Adrenal gland (tissue), 12 donors: Measurements from ENCODE around the gene IFITM5. TPM values are rescaled to one million over a fixed set of nuclear protein-coding genes. Genes with fewer than 3 reads are reported as not detected.

Experiments used
- DNase-seq, 7 donors: peaks; one replicate each; pipeline ENCODE4 v3.0.0-alpha.2; 2019 to 2020
- H3K27ac ChIP-seq, 5 donors: fragments of 200-600 bp; sonication (generic) in 4 of 5; 1 replicate in 3 of 5; 2 replicates in 2 of 5; pipeline versions ENCODE4 v1.5.1 to v1.8.0; 2016 to 2020; ENCODE audit warnings: mild to moderate bottlenecking in 1 of 5
- H3K27me3 ChIP-seq: fragments of 200-600 bp; 2 replicates; pipeline ENCODE4 v1.8.0; 2021
- H3K36me3 ChIP-seq, 2 donors: fragments of 200-600 bp; replicated peaks in 1 of 2; 1 replicate in 1 of 2; 2 replicates in 1 of 2; pipeline versions ENCODE4 v1.5.1 to v1.8.0; 2018 to 2022
- H3K4me1 ChIP-seq, 2 donors: fragments of 200-600 bp; replicated peaks in 1 of 2; 1 replicate in 1 of 2; 2 replicates in 1 of 2; pipeline versions ENCODE4 v1.5.1 to v1.8.0; 2018 to 2021
- H3K4me3 ChIP-seq, 4 donors: fragments of 200-600 bp; sonication (generic) in 3 of 4; one replicate each; pipeline ENCODE4 v1.5.1; 2016 to 2018
- H3K9me3 ChIP-seq, 3 donors: fragments of 200-600 bp; sonication (generic) in 1 of 3; replicated peaks in 1 of 3; 1 replicate in 2 of 3; 2 replicates in 1 of 3; pipeline versions ENCODE4 v1.5.1 to v1.8.0; 2016 to 2021
- POLR2A ChIP-seq, 2 donors: fragments of 450-650 bp; IDR thresholded peaks; one replicate each; pipeline ENCODE4 v1.6.1; 2017; ENCODE audit warnings: antibody characterized with exemption in 2 of 2, mild to moderate bottlenecking in 2 of 2, moderate library complexity in 1 of 2
- WGBS, 4 donors: extraction: QIAGEN DNeasy Blood & Tissue Kit in 2 of 4; methylation state at CpG; one replicate each; pipeline versions ENCODE4 v1.1.5 to v1.1.7; 2013 to 2017; 5-methylcytosine and 5-hydroxymethylcytosine counted together
- intact Hi-C, 2 donors: fragments of 100-400 bp; cut with DNase I; formaldehyde crosslinking; loops; one replicate each; pipeline versions ENCODE4 v1.14.1 to v1.15.0; 2022 to 2023
- polyA plus RNA-seq, 3 donors: library from polyadenylated mRNA; stranded (reverse); fragments of 200-250 nt in 2 of 3; fragments of 350-450 nt in 1 of 3; fragmentation: Illumina TruSeq in 1 of 3; extraction: RNeasy Lipid Tissue Mini Kit (QIAGEN cat#74804) in 1 of 3; gene quantifications; one replicate each; pipeline ENCODE4 v1.2.3, GENCODE V29; 2013 to 2014
- total RNA-seq, 9 donors: library from RNA; depleted of rRNA in 4 of 9; stranded (reverse); fragments of >200 nt in 4 of 9; fragments of 120-200 nt in 1 of 9; fragmentation: NEBNext Ultra II Directional in 1 of 9; extraction: Animal tissue kit (Norgen Biotek cat#: 25700) in 1 of 9; gene quantifications; one replicate each; pipeline versions ENCODE4 v1.1.0 to v1.2.4, GENCODE V29; 2013 to 2023
- TF ChIP-seq, protein P1 (sequence below), 6 experiments: fragments of 450-650 bp in 4 of 6; fragments of 200-600 bp in 2 of 6; sonication (generic) in 1 of 6; IDR thresholded peaks; 1 replicate in 5 of 6; 2 replicates in 1 of 6; pipeline versions ENCODE4 v1.5.1 to v1.8.0; 2016 to 2021; ENCODE audit warnings: antibody characterized with exemption in 6 of 6, mild to moderate bottlenecking in 2 of 6, moderate library complexity in 1 of 6
- donor health status: healthy with polysubstance abuse.
- donor health status: Bipolar disorder and iron deficiency.
- donor health status: DM: yes; HTN: yes; CAD: no.
- donor health status: DM: no; HTN: no; CAD: no.
- donor health status: DM: no; HTN: no; CAD: no.
- donor health status: DM: yes; HTN: yes; CAD: no.

Gene IFITM5
- total and polyA plus RNA-seq, 12 donors = not detected

DNA sequence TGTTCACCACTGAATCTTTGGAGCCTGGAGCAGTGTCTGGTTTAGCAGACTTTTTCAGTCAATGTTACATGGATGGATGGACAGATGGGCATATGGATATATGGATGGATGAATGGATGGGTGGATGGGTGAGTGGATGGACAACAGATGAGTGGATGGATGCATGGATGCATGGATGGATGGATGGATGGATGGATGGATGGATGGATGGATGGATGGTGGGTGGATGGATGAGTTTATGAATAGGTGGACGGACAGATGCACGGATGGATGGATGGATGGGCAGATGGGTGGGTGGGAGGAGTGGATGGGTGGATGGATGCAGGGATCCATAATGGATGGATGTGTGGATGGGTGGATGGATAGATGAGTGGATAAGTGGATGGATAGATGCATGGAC is 43.5 kb downstream of the IFITM5 start:
- H3K27ac ChIP-seq = no peak overlapping the region
- H3K9me3 ChIP-seq = no peaks in the 10 kb centered on the region
- intact Hi-C loops = no loop called here
- H3K36me3 ChIP-seq = peaks cover 0 to 27% of the 10 kb centered on the region in 2 donors
- WGBS, 4 donors = 84 to 93% (median 87%) methylated on average over 2 of the region's 2 CpGs
- no peaks in the 10 kb centered on the region for H3K27me3 ChIP-seq
- H3K4me1 ChIP-seq = no peaks in the 10 kb centered on the region
- no peak for DNase-seq
- TF ChIP-seq, protein P1, sequence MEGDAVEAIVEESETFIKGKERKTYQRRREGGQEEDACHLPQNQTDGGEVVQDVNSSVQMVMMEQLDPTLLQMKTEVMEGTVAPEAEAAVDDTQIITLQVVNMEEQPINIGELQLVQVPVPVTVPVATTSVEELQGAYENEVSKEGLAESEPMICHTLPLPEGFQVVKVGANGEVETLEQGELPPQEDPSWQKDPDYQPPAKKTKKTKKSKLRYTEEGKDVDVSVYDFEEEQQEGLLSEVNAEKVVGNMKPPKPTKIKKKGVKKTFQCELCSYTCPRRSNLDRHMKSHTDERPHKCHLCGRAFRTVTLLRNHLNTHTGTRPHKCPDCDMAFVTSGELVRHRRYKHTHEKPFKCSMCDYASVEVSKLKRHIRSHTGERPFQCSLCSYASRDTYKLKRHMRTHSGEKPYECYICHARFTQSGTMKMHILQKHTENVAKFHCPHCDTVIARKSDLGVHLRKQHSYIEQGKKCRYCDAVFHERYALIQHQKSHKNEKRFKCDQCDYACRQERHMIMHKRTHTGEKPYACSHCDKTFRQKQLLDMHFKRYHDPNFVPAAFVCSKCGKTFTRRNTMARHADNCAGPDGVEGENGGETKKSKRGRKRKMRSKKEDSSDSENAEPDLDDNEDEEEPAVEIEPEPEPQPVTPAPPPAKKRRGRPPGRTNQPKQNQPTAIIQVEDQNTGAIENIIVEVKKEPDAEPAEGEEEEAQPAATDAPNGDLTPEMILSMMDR (IDR thresholded peaks at IDR 0.05) = no peak
- no peak for TF ChIP-seq POLR2A (IDR thresholded peaks at IDR 0.05)
- H3K4me3 ChIP-seq = no peak overlapping the region

DNA sequence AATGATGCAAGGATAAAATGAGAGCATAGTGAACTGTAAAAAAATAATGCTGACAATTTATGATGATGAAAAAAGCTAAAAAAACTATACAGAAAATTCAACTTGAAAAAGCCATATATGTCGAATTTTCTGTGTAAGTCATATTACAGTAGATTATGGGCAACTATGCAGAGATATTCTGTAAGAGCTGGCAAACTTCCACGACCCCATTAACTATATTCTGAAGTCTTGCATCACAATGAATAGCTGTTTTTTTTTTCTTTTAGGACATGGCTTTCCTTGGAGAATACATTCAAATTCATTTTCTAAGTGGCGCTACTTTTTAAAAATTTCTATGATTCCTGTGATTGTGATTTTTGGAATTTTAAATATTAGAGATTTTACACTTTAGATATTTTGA is 44.1 kb downstream of the IFITM5 start:
- DNase-seq = no peak
- intact Hi-C loops = no loop called here
- Histone ChIP-seq H3K36me3 (peaks cover 0 to 34% of the 10 kb centered on the region in 2 donors), H3K27me3 (no peaks in the 10 kb centered on the region), H3K4me1 (no peaks in the 10 kb centered on the region), H3K9me3 (no peaks in the 10 kb centered on the region), H3K4me3 (no peak overlapping the region), H3K27ac (no peak overlapping the region)
- 52 to 63% (median 57%) methylated on average over 3 of the region's 3 CpGs for WGBS, 4 donors
- TF ChIP-seq POLR2A (IDR thresholded peaks at IDR 0.05) = no peak
- TF ChIP-seq, protein P1 (IDR thresholded peaks at IDR 0.05) = no peak

DNA sequence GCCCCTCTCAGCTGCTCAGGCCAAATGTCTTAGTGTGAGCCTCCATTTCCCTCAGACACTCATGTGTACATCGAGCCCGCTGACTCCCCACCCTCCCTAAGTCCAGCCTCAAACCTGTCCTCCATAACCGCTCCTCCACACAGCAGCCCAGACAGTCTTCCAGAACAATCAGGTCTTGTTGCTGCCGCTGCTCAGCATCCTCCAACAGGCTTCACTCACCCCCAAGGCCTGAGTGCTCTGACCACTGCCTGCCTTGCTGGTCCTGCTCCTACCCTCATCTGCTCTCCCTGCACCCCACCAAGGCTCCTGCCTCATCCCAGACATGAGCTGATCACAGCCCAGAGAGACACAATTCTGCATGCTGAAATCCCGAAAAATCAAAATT is 45.4 kb downstream of the IFITM5 start:
- no peak for DNase-seq
- Histone ChIP-seq H3K9me3 (no peaks in the 10 kb centered on the region), H3K4me1 (no peaks in the 10 kb centered on the region), H3K4me3 (no peak overlapping the region), H3K36me3 (peaks cover 0 to 44% of the 10 kb centered on the region in 2 donors), H3K27ac (no peak overlapping the region), H3K27me3 (no peaks in the 10 kb centered on the region)
- intact Hi-C loops = no loop called here
- 87 to 92% (median 89%) methylated on average over 5 of the region's 5 CpGs for WGBS, 4 donors
- TF ChIP-seq, protein P1 (IDR thresholded peaks at IDR 0.05) = no peak
- TF ChIP-seq POLR2A (IDR thresholded peaks at IDR 0.05) = no peak

DNA sequence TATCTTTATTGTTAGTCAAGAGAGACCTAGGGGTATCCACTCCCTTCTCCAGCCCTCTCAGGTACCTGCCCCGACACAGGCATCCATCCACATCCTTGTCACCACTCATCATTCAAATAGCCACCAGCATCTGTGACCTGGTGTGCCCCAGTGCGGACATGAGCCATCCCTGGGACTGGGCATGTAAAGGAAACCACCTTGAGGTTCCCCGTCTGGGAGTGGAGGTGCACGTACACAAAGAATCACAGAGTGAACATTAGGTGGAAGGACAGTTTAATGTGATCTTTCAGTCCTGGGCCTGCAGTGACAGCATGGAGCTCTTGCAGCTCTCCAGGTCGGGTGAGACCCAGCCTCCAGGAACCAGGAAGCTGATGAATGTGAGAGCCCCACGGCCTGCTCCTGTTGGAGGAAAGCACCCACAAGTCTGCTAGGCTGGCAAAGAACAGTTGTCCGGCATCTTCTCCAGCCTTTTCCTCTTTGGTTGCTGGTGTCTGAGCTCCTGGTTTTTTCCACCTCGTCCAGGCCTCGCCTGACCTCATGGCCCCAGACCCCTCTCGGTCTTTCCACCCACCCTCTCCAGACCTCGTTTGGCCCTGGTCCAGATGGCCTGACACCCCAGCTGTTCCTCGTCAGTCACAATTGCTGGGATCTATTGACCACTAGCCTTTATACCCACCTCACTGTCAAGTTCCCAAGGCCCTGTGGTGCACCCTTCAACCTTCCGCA is 46.0 kb downstream of the IFITM5 start:
- H3K4me3 ChIP-seq = no peak overlapping the region
- no peak for TF ChIP-seq POLR2A (IDR thresholded peaks at IDR 0.05)
- TF ChIP-seq, protein P1 (IDR thresholded peaks at IDR 0.05) = no peak
- peak in 1 of 7 donors; percentile 37 for DNase-seq
- peaks cover 0 to 50% of the 10 kb centered on the region in 2 donors for H3K36me3 ChIP-seq
- H3K4me1 ChIP-seq = no peaks in the 10 kb centered on the region
- intact Hi-C loops = no loop called here
- H3K9me3 ChIP-seq = no peaks in the 10 kb centered on the region
- WGBS, 4 donors = 75 to 84% (median 79%) methylated on average over 13 of the region's 13 CpGs
- no peak overlapping the region for H3K27ac ChIP-seq
- no peaks in the 10 kb centered on the region for H3K27me3 ChIP-seq
